ENCODE results near the gene HS3ST5. TPM values are rescaled to one million over a fixed set of nuclear protein-coding genes. Genes with fewer than 3 reads are reported as not detected.

Gene HS3ST5
- total RNA-seq, 1 donor from 2014 or later = 1.5 TPM

DNA sequence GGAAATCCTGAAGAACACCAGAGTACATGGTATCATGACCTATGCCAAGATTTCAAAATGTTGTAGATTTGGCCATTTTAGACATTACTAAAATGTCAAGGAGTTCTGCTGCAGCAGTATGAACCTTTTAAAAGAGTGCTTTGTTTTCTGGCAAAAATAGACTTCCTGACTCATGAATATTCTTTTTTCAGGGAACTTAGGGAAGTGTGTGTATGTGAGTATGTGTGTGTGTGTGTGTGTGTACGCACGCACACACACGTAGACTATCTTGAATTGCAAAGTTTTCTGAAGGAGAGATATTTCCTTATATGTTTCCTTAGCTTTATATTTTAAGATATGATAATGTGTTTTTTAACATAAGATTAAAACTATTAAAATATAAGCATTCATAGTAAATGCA, 161.2 kb downstream of the HS3ST5 start:
- Mint-ChIP-seq H3K4me1 (ENCODE audit: low read depth, unreplicated experiment) (peaks cover 6% of the 10 kb centered on the region), H3K36me3 (ENCODE audit: low read depth, unreplicated experiment) (no peaks in the 10 kb centered on the region), H3K9me3 (ENCODE audit: unreplicated experiment) (no peaks in the 10 kb centered on the region), H3K27ac (ENCODE audit: unreplicated experiment) (no peak overlapping the region), H3K27me3 (ENCODE audit: low read depth, unreplicated experiment) (no peaks in the 10 kb centered on the region), H3K4me3 (ENCODE audit: unreplicated experiment) (no peak overlapping the region)
- H3K79me2 ChIP-seq (ENCODE audit: insufficient read depth, low read length) = no peaks in the 10 kb centered on the region
- no peak overlapping the region for H2AFZ ChIP-seq (ENCODE audit: low read depth, low read length)
- H3K4me2 ChIP-seq (ENCODE audit: low read length) = no peak overlapping the region
- no peak overlapping the region for H3K9ac ChIP-seq (ENCODE audit: low read length)
- no peaks in the 10 kb centered on the region for H3K27me3 ChIP-seq (ENCODE audit: insufficient read depth, low read length)
- no peak overlapping the region for H3K4me3 ChIP-seq (ENCODE audit: insufficient read depth, low read depth, low read length)
- FAIRE-seq (no peak), DNase-seq (ENCODE audit: low read depth) (no peak)
- no peaks in the 10 kb centered on the region for H3K4me1 ChIP-seq (ENCODE audit: insufficient read depth, low read length)
- TF ChIP-seq, protein P1, sequence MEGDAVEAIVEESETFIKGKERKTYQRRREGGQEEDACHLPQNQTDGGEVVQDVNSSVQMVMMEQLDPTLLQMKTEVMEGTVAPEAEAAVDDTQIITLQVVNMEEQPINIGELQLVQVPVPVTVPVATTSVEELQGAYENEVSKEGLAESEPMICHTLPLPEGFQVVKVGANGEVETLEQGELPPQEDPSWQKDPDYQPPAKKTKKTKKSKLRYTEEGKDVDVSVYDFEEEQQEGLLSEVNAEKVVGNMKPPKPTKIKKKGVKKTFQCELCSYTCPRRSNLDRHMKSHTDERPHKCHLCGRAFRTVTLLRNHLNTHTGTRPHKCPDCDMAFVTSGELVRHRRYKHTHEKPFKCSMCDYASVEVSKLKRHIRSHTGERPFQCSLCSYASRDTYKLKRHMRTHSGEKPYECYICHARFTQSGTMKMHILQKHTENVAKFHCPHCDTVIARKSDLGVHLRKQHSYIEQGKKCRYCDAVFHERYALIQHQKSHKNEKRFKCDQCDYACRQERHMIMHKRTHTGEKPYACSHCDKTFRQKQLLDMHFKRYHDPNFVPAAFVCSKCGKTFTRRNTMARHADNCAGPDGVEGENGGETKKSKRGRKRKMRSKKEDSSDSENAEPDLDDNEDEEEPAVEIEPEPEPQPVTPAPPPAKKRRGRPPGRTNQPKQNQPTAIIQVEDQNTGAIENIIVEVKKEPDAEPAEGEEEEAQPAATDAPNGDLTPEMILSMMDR (IDR thresholded peaks at IDR 0.05; ENCODE audit: insufficient read depth, low read depth, low read length) = no peak
- TF ChIP-seq EZH2 (IDR thresholded peaks at IDR 0.05; ENCODE audit: insufficient read depth, low read length) = no peak
- no peaks in the 10 kb centered on the region for H3K9me3 ChIP-seq (ENCODE audit: insufficient read depth, low read depth, low read length)
- no peaks in the 10 kb centered on the region for H4K20me1 ChIP-seq (ENCODE audit: insufficient read depth, low read length)
- no peaks in the 10 kb centered on the region for H3K36me3 ChIP-seq (ENCODE audit: insufficient read depth, low read length)
- H3K27ac ChIP-seq (ENCODE audit: low read depth, low read length) = no peak overlapping the region

DNA sequence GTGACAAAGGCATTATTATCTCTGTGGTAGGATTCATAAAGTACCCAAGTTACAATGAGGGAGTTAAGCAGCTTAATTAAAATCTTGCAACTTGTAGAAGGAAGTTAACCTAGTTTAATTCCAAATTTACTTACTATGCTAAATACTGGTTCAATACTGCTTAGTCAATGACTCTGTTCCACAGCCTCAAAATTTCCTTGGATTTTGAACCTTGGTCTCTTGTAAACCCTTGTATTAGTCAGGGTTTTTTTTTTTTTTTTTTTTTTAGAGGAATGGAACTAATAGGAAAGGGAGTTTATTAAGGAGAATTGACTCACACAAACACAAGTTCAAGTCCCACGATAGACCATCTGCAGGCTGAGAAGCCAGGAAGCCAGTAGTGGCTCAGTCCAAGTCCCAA, 163.4 kb downstream of the HS3ST5 start:
- Mint-ChIP-seq H3K36me3 (ENCODE audit: low read depth, unreplicated experiment) (no peaks in the 10 kb centered on the region), H3K9me3 (ENCODE audit: unreplicated experiment) (no peaks in the 10 kb centered on the region), H3K4me3 (ENCODE audit: unreplicated experiment) (no peak overlapping the region), H3K27me3 (ENCODE audit: low read depth, unreplicated experiment) (no peaks in the 10 kb centered on the region), H3K27ac (ENCODE audit: unreplicated experiment) (no peak overlapping the region), H3K4me1 (ENCODE audit: low read depth, unreplicated experiment) (peaks cover 8% of the 10 kb centered on the region)
- DNase-seq (ENCODE audit: low read depth) (no peak), FAIRE-seq (no peak)
- Histone ChIP-seq H3K36me3 (ENCODE audit: insufficient read depth, low read length) (no peaks in the 10 kb centered on the region), H3K9me3 (ENCODE audit: insufficient read depth, low read depth, low read length) (no peaks in the 10 kb centered on the region), H3K79me2 (ENCODE audit: insufficient read depth, low read length) (no peaks in the 10 kb centered on the region), H3K4me3 (ENCODE audit: insufficient read depth, low read depth, low read length) (no peak overlapping the region), H3K4me1 (ENCODE audit: insufficient read depth, low read length) (no peaks in the 10 kb centered on the region), H3K27ac (ENCODE audit: low read depth, low read length) (no peak overlapping the region), H2AFZ (ENCODE audit: low read depth, low read length) (no peak overlapping the region), H3K27me3 (ENCODE audit: insufficient read depth, low read length) (no peaks in the 10 kb centered on the region), H3K9ac (ENCODE audit: low read length) (no peak overlapping the region), H3K4me2 (ENCODE audit: low read length) (no peak overlapping the region), H4K20me1 (ENCODE audit: insufficient read depth, low read length) (no peaks in the 10 kb centered on the region)
- TF ChIP-seq, protein P1 (IDR thresholded peaks at IDR 0.05; ENCODE audit: insufficient read depth, low read depth, low read length) = no peak
- TF ChIP-seq EZH2 (IDR thresholded peaks at IDR 0.05; ENCODE audit: insufficient read depth, low read length) = no peak

DNA sequence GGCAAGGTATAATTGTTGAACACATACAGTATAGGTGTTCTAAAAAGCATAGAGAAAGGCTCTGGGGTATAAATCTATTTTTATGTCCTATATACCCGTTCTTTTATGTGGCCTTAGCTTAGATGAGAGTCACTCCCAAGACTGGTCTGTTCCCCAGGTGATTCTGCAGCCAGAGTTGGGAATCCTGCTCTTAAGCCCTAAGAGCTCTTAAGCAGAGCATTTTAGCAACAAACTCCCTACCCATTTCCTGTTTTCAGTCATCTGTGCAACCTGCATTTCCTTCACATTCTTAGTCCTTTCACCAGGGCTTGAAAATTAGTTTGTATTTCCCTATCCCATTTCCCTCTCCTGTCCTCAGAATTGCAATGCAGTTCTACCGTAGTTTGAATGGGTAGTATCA, 166.1 kb downstream of the HS3ST5 start:
- Histone ChIP-seq H4K20me1 (ENCODE audit: insufficient read depth, low read length) (no peaks in the 10 kb centered on the region), H2AFZ (ENCODE audit: low read depth, low read length) (no peak overlapping the region), H3K4me2 (ENCODE audit: low read length) (no peak overlapping the region), H3K36me3 (ENCODE audit: insufficient read depth, low read length) (no peaks in the 10 kb centered on the region), H3K9me3 (ENCODE audit: insufficient read depth, low read depth, low read length) (no peaks in the 10 kb centered on the region), H3K79me2 (ENCODE audit: insufficient read depth, low read length) (no peaks in the 10 kb centered on the region), H3K4me1 (ENCODE audit: insufficient read depth, low read length) (no peaks in the 10 kb centered on the region), H3K4me3 (ENCODE audit: insufficient read depth, low read depth, low read length) (no peak overlapping the region), H3K27me3 (ENCODE audit: insufficient read depth, low read length) (no peaks in the 10 kb centered on the region), H3K9ac (ENCODE audit: low read length) (no peak overlapping the region), H3K27ac (ENCODE audit: low read depth, low read length) (no peak overlapping the region)
- FAIRE-seq (no peak), DNase-seq (ENCODE audit: low read depth) (no peak)
- no peaks in the 10 kb centered on the region for H3K9me3 Mint-ChIP-seq (ENCODE audit: unreplicated experiment)
- H3K4me3 Mint-ChIP-seq (ENCODE audit: unreplicated experiment) = no peak overlapping the region
- peaks cover 8% of the 10 kb centered on the region for H3K4me1 Mint-ChIP-seq (ENCODE audit: low read depth, unreplicated experiment)
- no peaks in the 10 kb centered on the region for H3K27me3 Mint-ChIP-seq (ENCODE audit: low read depth, unreplicated experiment)
- TF ChIP-seq, protein P1 (IDR thresholded peaks at IDR 0.05; ENCODE audit: insufficient read depth, low read depth, low read length) = no peak
- no peak for TF ChIP-seq EZH2 (IDR thresholded peaks at IDR 0.05; ENCODE audit: insufficient read depth, low read length)
- H3K27ac Mint-ChIP-seq (ENCODE audit: unreplicated experiment) = no peak overlapping the region
- no peaks in the 10 kb centered on the region for H3K36me3 Mint-ChIP-seq (ENCODE audit: low read depth, unreplicated experiment)

All from astrocyte (in vitro differentiated cells and primary cell).